GM21576 (cell line): ENCODE measurements around the gene CHST3.

ENCODE experiments used
- ATAC-seq: cut with Tn5 transposase; IDR thresholded peaks from one replicate; pipeline ENCODE4 v1.9.1; 2021; ENCODE audit warnings: mild to moderate bottlenecking, moderate library complexity; ENCODE audit not compliant: unreplicated experiment

Gene CHST3

GRCh38 chr10:72049969-72050781, 86.0 kb downstream of the CHST3 start:
- ATAC-seq = no peak

- ATAC-seq = no peak
Observed at GRCh38 chr10:72050873-72051272, 86.7 kb downstream of the CHST3 start.

GRCh38 chr10:72053690-72054089, 89.5 kb downstream of the CHST3 start:
- no peak for ATAC-seq

- ATAC-seq = no peak
Observed at GRCh38 chr10:72056113-72056512, 91.9 kb downstream of the CHST3 start.

GRCh38 chr10:72056932-72057751, 92.9 kb downstream of the CHST3 start:
- ATAC-seq = no peak

GRCh38 chr10:72058347-72058898, 94.2 kb downstream of the CHST3 start:
- no peak for ATAC-seq

DNA sequence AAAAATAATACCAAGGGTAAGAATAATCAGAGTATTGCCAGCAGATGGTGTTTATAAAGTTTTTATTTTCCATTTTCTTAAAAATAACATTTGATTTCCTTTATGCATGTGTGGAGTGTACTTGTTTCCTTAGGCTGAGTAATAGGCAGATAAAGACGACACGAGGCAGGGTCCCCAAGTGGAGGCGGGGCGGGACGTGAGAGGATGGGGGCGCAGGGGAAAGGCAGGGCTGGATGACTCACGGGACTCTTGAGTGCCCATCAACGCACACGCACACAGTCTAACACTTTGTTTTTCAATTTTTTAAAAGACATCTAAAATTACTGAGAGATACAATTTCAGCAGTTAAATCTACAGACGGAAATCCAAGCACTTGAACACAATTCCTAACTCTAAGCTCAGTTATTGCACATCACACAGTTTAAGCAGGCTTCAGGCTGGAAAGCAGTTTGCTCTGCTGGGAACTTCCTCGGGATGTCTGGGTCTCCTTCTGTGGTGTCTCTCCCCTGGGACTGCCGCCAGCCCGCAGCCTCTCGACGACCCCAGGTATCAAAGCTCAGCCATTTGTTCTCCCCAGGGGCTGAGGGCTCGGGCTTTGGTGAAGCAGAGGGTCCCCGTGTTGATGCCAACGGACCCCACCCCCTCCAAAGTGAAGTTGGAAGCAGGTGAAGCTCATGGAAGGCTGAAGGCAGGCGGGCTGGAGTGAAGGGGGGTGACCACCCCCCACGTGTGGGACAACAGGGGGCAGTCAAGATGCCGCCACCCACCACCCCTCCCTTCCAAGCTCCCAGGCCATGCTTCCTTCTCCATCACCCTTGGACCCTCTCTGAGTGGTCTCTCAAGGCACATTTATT, 95.0 kb downstream of the CHST3 start:
- no peak for ATAC-seq

DNA sequence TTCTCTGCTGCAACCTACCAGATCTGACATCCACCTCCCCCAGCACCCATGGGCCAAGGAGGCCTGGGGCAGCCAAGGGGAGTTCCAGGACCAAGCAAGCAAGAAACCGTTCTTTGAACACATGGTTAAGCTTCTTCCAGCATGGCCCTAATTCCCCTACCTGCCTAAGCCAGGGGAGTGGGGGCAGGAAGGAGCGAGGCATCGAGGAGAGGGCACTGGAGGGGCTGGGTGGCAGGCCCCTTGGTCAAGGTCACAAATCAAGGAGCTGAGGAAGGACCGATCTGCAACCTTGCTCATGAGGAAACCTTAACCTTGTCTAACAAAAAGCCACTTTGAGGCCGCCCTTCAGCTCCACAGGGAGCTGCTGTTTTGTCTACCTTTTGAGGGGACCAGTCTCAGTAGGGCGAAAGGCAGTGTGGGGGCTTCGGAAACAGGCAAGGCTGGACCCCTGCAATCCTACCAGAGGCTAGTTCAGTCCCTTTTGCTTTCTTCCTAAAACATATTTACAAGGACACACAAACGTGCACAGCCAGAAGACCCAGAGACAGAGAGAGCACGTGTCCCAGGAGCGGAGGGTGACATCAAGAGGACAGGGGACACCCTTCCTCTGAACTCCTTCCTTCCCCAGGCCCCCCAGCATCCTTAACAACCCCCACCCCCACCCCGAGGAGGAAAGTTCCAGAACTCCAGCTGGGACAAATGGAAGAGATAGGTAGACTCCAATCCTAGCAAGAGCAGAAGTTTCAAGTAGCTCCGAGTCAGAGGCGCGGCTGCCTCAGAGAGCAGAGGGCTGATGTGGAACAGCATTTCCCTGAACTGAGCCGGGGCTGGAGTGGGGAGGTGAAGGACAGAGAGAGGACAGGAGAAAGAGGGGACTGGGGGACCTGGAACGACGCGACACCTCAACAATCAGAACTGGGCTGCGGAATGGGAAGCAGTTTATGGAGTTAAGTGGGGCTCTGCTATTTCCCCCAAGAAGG, 95.9 kb downstream of the CHST3 start:
- ATAC-seq = no peak

DNA sequence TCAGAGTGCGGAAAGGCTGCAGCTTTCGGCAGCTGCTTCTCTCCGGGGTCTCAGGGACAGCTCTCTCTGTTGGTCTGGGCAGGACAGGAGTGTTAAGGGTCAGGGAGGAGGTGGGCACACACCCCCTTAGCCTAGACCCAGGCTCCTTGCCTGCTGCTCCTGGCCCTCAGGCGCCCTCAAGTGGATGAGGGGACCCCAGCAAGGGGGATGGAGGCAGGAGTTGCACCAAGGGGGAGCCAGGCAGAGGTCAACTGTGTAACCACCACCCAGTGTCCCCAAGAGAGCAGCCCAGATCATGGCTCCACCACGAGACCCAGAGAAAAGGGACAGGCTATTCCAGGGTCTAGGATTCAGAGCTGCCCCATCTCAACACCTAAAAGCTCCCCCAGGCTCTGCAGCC, 97.3 kb downstream of the CHST3 start:
- ATAC-seq = no peak

DNA sequence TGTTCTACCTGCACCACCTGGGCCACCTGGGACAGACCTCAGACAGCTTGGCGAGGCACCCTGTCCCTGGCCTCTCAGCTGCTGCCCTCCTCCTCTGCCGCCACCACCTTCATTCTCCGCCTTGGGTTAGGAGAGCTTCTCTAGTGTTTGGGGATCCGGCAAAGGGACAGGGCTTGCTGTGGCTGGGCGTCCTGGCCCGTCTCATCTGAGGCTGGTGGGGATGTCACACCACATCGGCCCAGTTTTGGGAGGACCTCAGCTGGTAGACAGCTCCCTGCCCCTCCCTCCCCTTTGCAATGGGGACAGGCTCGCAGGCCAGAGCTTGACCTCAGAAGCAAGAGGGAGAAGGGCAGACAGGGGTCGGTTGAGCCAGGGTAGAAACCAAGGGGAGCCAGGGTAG, 97.7 kb downstream of the CHST3 start:
- no peak for ATAC-seq

GRCh38 chr10:72062382-72062781, 98.2 kb downstream of the CHST3 start:
- no peak for ATAC-seq
